HEK293T (cell line): ENCODE measurements around the gene PCDH9.

ENCODE experiments used
- CTCF ChIA-PET: fragments of 350-600 bp; formaldehyde crosslinking; extraction: SDS; loops from one replicate; lab custom pipeline; 2021; ENCODE audit warnings: antibody characterized with exemption, inconsistent platforms; lab: Yijun Ruan, JAX
- POLR2A ChIA-PET: fragments of 350-600 bp; formaldehyde crosslinking; extraction: SDS; loops from one replicate; lab custom pipeline; 2020; ENCODE audit warnings: antibody characterized with exemption, inconsistent platforms; lab: Yijun Ruan, JAX
- DNase-seq: peaks from one replicate; pipeline ENCODE4 v3.0.0; 2012; ENCODE audit warnings: mixed read lengths; ENCODE audit errors: extremely low spot score
- ARNT ChIP-seq: fragments of 450-650 bp; IDR thresholded peaks from 2 replicates; pipeline ENCODE4 v1.6.1; 2017; ENCODE audit warnings: mild to moderate bottlenecking
- BHLHE40 ChIP-seq: fragments of 450-650 bp; IDR thresholded peaks from 2 replicates; pipeline ENCODE4 v1.6.1; 2016; ENCODE audit warnings: mild to moderate bottlenecking, moderate library complexity, borderline replicate concordance
- CTBP1 ChIP-seq: fragments of 450-650 bp; IDR thresholded peaks from 2 replicates; pipeline ENCODE4 v1.6.1; 2016; ENCODE audit warnings: borderline replicate concordance
- ELF4 ChIP-seq: fragments of 450-650 bp; IDR thresholded peaks from 2 replicates; pipeline ENCODE4 v1.6.1; 2017; ENCODE audit warnings: antibody characterized with exemption
- FOXA1 ChIP-seq: fragments of 450-650 bp; IDR thresholded peaks from 2 replicates; pipeline ENCODE4 v1.6.1; 2016; ENCODE audit warnings: mild to moderate bottlenecking
- FOXK2 ChIP-seq: fragments of 450-650 bp; IDR thresholded peaks from 2 replicates; pipeline ENCODE4 v1.6.1; 2016; ENCODE audit warnings: mild to moderate bottlenecking
- FOXM1 ChIP-seq: fragments of 450-650 bp; IDR thresholded peaks from 2 replicates; pipeline ENCODE4 v1.6.1; 2017; ENCODE audit warnings: mild to moderate bottlenecking, borderline replicate concordance
- HDGF ChIP-seq: fragments of 450-650 bp; IDR thresholded peaks from 2 replicates; pipeline ENCODE4 v1.6.1; 2017; ENCODE audit warnings: antibody characterized with exemption, borderline replicate concordance
- L3MBTL2 ChIP-seq: fragments of 450-650 bp; conservative IDR thresholded peaks from 2 replicates; pipeline ENCODE4 v1.6.1; 2016; ENCODE audit warnings: mild to moderate bottlenecking
- LEF1 ChIP-seq: fragments of 450-650 bp; IDR thresholded peaks from 2 replicates; pipeline ENCODE4 v1.6.1; 2017; ENCODE audit warnings: mild to moderate bottlenecking, borderline replicate concordance
- NFRKB ChIP-seq: fragments of 450-650 bp; IDR thresholded peaks from 2 replicates; pipeline ENCODE4 v1.6.1; 2016; ENCODE audit warnings: mild to moderate bottlenecking, moderate library complexity
- SP1 ChIP-seq: fragments of 450-650 bp; IDR thresholded peaks from 2 replicates; pipeline ENCODE4 v1.6.1; 2017
- SUZ12 ChIP-seq: fragments of 450-650 bp; IDR thresholded peaks from 2 replicates; pipeline ENCODE4 v1.6.1; 2016; ENCODE audit warnings: mild to moderate bottlenecking
- TARDBP ChIP-seq: fragments of 450-650 bp; IDR thresholded peaks from 2 replicates; pipeline ENCODE4 v1.6.1; 2016
- ZNF384 ChIP-seq: fragments of 450-650 bp; IDR thresholded peaks from 2 replicates; pipeline ENCODE4 v1.6.1; 2016
- TF ChIP-seq, protein P1 (sequence below): fragments of 450-650 bp; IDR thresholded peaks from 2 replicates; pipeline ENCODE4 v1.6.1; 2016

PCDH9 gene

DNA sequence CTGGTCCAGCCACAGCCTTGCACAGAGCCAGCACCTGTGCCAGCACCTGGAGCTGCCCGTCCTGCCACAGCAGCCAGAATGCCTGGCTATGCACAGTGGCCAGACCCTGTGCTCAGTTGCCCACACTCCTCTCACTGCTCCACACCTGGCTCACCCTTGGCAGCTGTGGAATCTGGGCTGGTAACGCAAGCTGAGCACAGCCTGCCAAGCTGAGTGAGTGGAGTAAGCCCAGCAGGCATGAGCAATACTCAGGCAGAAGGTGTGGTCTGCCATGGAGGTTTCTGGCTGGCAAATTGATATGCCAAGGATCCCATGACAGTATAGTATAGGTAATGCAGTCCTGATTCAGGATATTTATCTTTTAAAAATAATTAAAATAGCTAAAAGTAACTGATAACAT lies 122.2 kb downstream of the PCDH9 start:
- CTCF ChIA-PET: no interaction called here
- POLR2A ChIA-PET: no interaction called here
- no peak for DNase-seq
- TF ChIP-seq FOXK2 (no peak), SUZ12 (no peak), SP1 (no peak), HDGF (no peak), NFRKB (no peak), LEF1 (no peak), BHLHE40 (no peak), TARDBP (no peak), FOXM1 (no peak), ELF4 (no peak), ZNF384 (no peak), L3MBTL2 (no peak), CTBP1 (no peak), FOXA1 (no peak), ARNT (no peak)
- TF ChIP-seq, protein P1, sequence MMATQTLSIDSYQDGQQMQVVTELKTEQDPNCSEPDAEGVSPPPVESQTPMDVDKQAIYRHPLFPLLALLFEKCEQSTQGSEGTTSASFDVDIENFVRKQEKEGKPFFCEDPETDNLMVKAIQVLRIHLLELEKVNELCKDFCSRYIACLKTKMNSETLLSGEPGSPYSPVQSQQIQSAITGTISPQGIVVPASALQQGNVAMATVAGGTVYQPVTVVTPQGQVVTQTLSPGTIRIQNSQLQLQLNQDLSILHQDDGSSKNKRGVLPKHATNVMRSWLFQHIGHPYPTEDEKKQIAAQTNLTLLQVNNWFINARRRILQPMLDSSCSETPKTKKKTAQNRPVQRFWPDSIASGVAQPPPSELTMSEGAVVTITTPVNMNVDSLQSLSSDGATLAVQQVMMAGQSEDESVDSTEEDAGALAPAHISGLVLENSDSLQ: no peak

DNA sequence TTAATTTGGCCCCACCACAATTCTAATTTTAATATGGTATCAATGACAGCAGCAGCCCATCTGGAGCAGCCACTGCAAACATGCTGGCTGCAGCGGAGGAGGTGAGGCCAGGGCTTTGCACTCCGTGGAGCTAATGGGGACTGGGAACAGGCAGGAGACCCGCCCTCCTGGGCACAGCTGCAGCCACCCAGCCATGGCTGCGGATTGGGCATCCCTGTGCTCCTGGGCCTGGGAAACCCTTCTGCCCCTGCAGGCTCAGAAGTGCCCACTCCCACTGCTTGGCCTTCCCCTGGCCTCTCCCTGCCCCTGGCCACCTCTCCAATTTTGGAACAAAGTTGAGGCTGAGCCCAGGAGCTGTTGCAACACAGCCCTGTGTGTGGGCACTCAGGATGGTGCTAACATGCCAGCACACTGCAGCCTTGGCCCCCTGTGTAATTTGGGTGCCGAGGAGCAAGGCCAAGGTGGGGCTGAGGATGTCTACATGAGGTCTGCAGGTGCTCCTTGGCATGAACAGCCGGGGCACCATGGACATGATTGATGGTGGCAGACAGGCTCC lies 123.6 kb downstream of the PCDH9 start:
- TF ChIP-seq, protein P1: 0 out of 2 replicates have a peak, but pooled peaks have one; percentile 7
- TF ChIP-seq ELF4: no peak

GRCh38 chr13:67101730-67102467 lies 128.2 kb downstream of the PCDH9 start:
- TF ChIP-seq L3MBTL2: no peak
- no peak for TF ChIP-seq ZNF384
- TF ChIP-seq LEF1: no peak
- TF ChIP-seq FOXA1: no peak
- TF ChIP-seq HDGF: no peak
- no peak for TF ChIP-seq ELF4
- DNase-seq: no peak
- ChIA-PET CTCF (interaction anchor here (0.8 kb wide), 1 partner anchor 28 kb away, joined by 3 read pairs; no protein-coding TSS in a partner anchor), POLR2A (no interaction called here)

More for the DNA sequence above, 123.6 kb downstream of the PCDH9 start:
- DNase-seq: no peak
- POLR2A ChIA-PET: no interaction called here
- CTCF ChIA-PET: no interaction called here

- DNase-seq: no peak
- TF ChIP-seq ARNT: no peak
- TF ChIP-seq L3MBTL2: no peak
- TF ChIP-seq ZNF384: no peak
- TF ChIP-seq ELF4: no peak
- no peak for TF ChIP-seq HDGF
- TF ChIP-seq FOXK2: no peak
- no peak for TF ChIP-seq BHLHE40
- no peak for TF ChIP-seq LEF1
- TF ChIP-seq, protein P1: no peak
- TF ChIP-seq TARDBP: no peak
- TF ChIP-seq FOXA1: no peak
- ChIA-PET CTCF (interaction anchor here (0.6 to 1.4 kb wide), 8 partner anchors 10 to 185 kb away, joined by 3 to 4 read pairs (median 3); no protein-coding TSS in a partner anchor), POLR2A (no interaction called here)
Observed at GRCh38 chr13:67100730-67101129, 129.4 kb downstream of the PCDH9 start.

- TF ChIP-seq TARDBP (no peak), ARNT (no peak), FOXA1 (no peak), LEF1 (no peak), CTBP1 (no peak), ELF4 (no peak), FOXK2 (no peak), SP1 (no peak), FOXM1 (no peak), ZNF384 (no peak), HDGF (no peak), NFRKB (no peak), SUZ12 (no peak), BHLHE40 (no peak), L3MBTL2 (no peak)
- TF ChIP-seq, protein P1: no peak
- ChIA-PET CTCF (interaction anchor here (1.4 kb wide), 1 partner anchor 18 kb away, joined by 3 read pairs; no protein-coding TSS in a partner anchor), POLR2A (no interaction called here)
- DNase-seq: no peak
Observed at GRCh38 chr13:67099494-67099893, 130.6 kb downstream of the PCDH9 start.
